Activated T-cell treated with anti-CD3 and anti-CD28 coated beads for 4 hours (primary cell): ENCODE measurements around the gene YDJC.
"Not testable (repeated sequence)": the region's sequence is repeated elsewhere in the genome, so short reads cannot be mapped to it uniquely, and the experiment has no call there.

Source experiments
- DNase-seq: peaks from one replicate; pipeline ENCODE4 v3.0.0-alpha.2; 2020

The YDJC gene

GRCh38 chr22:21603973-21604372 lies 25.8 kb downstream of the YDJC start:
- DNase-seq: no peak

- no peak for DNase-seq
Measured at GRCh38 chr22:21602579-21602978, 27.2 kb downstream of the YDJC start.

GRCh38 chr22:21599053-21599893 lies 30.5 kb downstream of the YDJC start:
- DNase-seq: no peak

GRCh38 chr22:21598302-21598701 lies 31.5 kb downstream of the YDJC start:
- no peak for DNase-seq

GRCh38 chr22:21596356-21597135 lies 33.3 kb downstream of the YDJC start:
- DNase-seq: not testable (repeated sequence)

- DNase-seq: no peak
Measured at GRCh38 chr22:21594865-21595452, 34.9 kb downstream of the YDJC start.

GRCh38 chr22:21593406-21594232 lies 36.2 kb downstream of the YDJC start:
- DNase-seq: no peak

GRCh38 chr22:21592422-21592821 lies 37.4 kb downstream of the YDJC start:
- no peak for DNase-seq

GRCh38 chr22:21591695-21592094 lies 38.1 kb downstream of the YDJC start:
- no peak for DNase-seq

- no peak for DNase-seq
Measured at GRCh38 chr22:21590809-21591641, 38.8 kb downstream of the YDJC start.

GRCh38 chr22:21589396-21589795 lies 40.4 kb downstream of the YDJC start:
- no peak for DNase-seq

- no peak for DNase-seq
Measured at GRCh38 chr22:21587803-21588611, 41.8 kb downstream of the YDJC start.

- no peak for DNase-seq
Measured at GRCh38 chr22:21585389-21585788, 44.4 kb downstream of the YDJC start.

GRCh38 chr22:21582801-21583740 lies 46.8 kb downstream of the YDJC start:
- no peak for DNase-seq

GRCh38 chr22:21581009-21581713 lies 48.7 kb downstream of the YDJC start:
- not testable (repeated sequence) for DNase-seq

- DNase-seq: not testable (repeated sequence)
Measured at GRCh38 chr22:21580623-21581007, 49.2 kb downstream of the YDJC start.

GRCh38 chr22:21579474-21579851 lies 50.4 kb downstream of the YDJC start:
- no peak for DNase-seq
